Measurements from ENCODE around the gene SMIM36. TPM values are rescaled to one million over a fixed set of nuclear protein-coding genes. Genes with fewer than 3 reads are reported as not detected.

SMIM36 gene
- total and polyA plus RNA-seq, 2 of the 8 experiments (the other 6 are each of a cell fraction or from before 2014, with no cell fraction given), result not detected

- CTCF ChIA-PET (ENCODE audit: partially characterized antibody), result interaction anchor here (0.8 to 3.0 kb wide), 3 partner anchors 12 to 109 kb away, joined by 3 to 11 read pairs (median 9); partner anchors contain the start of gene SMIM36
- Histone ChIP-seq H2BK15ac (ENCODE audit: low read length) (no peak overlapping the region), H3K27ac (ENCODE audit: low read depth, low read length) (no peak overlapping the region)
- TF ChIP-seq POU5F1 (IDR thresholded peaks at IDR 0.05; ENCODE audit: low read depth, low read length), result no peak
- TF ChIP-seq CBX5 (IDR thresholded peaks at IDR 0.05; ENCODE audit: low read depth, low read length), result no peak
- TF ChIP-seq, protein P1, sequence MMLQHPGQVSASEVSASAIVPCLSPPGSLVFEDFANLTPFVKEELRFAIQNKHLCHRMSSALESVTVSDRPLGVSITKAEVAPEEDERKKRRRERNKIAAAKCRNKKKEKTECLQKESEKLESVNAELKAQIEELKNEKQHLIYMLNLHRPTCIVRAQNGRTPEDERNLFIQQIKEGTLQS (IDR thresholded peaks at IDR 0.05; ENCODE audit: insufficient read depth, low read depth, low read length), result no peak
- TF ChIP-seq RFX5 (IDR thresholded peaks at IDR 0.05; ENCODE audit: borderline replicate concordance, low read depth, low read length), result no peak
- no peak for TF ChIP-seq RXRA (IDR thresholded peaks at IDR 0.05; ENCODE audit: insufficient read depth, low read depth, low read length)
- TF ChIP-seq RAD21 (IDR thresholded peaks at IDR 0.05 in 1 of 2, conservative IDR thresholded peaks at IDR 0.05 in 1 of 2; ENCODE audit: low read depth in 2 of 2, low read length in 2 of 2), result no peak
- no peak for TF ChIP-seq HDAC2 (IDR thresholded peaks at IDR 0.05; ENCODE audit: borderline replicate concordance in 1 of 2, low read depth in 2 of 2, low read length in 2 of 2)
- no peak for TF ChIP-seq RNF2 (IDR thresholded peaks at IDR 0.05; ENCODE audit: borderline replicate concordance, low read depth, low read length, missing control alignments, poor library complexity, severe bottlenecking)
- no peak for TF ChIP-seq FOSL1 (IDR thresholded peaks at IDR 0.05; ENCODE audit: insufficient read depth, low read depth, low read length)
- no peak for TF ChIP-seq CEBPB (IDR thresholded peaks at IDR 0.05; ENCODE audit: low read depth, low read length)
- TF ChIP-seq TEAD4 (IDR thresholded peaks at IDR 0.05; ENCODE audit: low read depth, low read length), result no peak
- TF ChIP-seq GABPA (IDR thresholded peaks at IDR 0.05; ENCODE audit: borderline replicate concordance, insufficient read depth, low read length), result no peak
These were observed 105.7 kb downstream of the SMIM36 start for GRCh38 chr17:55405600-55405999.

More at GRCh38 chr17:55405600-55405999, 105.7 kb downstream of the SMIM36 start:
- no peaks in the 10 kb centered on the region for H4K20me1 ChIP-seq (replicated peaks in 1 of 2; ENCODE audit: control insufficient read depth in 1 of 2, insufficient read depth in 2 of 2, low read length in 2 of 2)
- no peaks in the 10 kb centered on the region for H3K9me3 ChIP-seq (ENCODE audit: insufficient read depth in 2 of 2, low read depth in 1 of 2, low read length in 1 of 2)
- H2BK5ac ChIP-seq (ENCODE audit: low read depth, low read length), result no peak overlapping the region
- WGBS, 2 experiments (ENCODE audit: extremely low coverage in 1 of 2, insufficient coverage in 1 of 2, insufficient read length in 1 of 2, insufficient replicate concordance in 2 of 2, low coverage in 1 of 2, low lambda C conversion rate in 2 of 2, missing lambda C conversion rate in 1 of 2), result 92% methylated on average over 1 of the region's 1 CpG; no CpG with 5 or more reads in 1 of the 2 experiments
- FAIRE-seq, result no peak
- no peak overlapping the region for H2BK20ac ChIP-seq (ENCODE audit: low read length)
- H3K18ac ChIP-seq (ENCODE audit: extremely low read depth, low read length), result no peak overlapping the region
- H3K79me2 ChIP-seq (ENCODE audit: control insufficient read depth in 1 of 2, insufficient read depth in 2 of 2, low read length in 2 of 2), result no peaks in the 10 kb centered on the region
- no peak overlapping the region for H4K91ac ChIP-seq (replicated peaks; ENCODE audit: insufficient read length, low read length)
- H2BK12ac ChIP-seq (ENCODE audit: low read depth, low read length), result no peak overlapping the region
- H3K9ac ChIP-seq (replicated peaks in 1 of 4; ENCODE audit: extremely low read depth in 1 of 4, low read depth in 3 of 4, low read length in 3 of 4), result no peak overlapping the region
- POLR2A ChIA-PET (ENCODE audit: partially characterized antibody), result interaction anchor here (1.0 to 1.1 kb wide), 2 partner anchors 14 to 15 kb away, joined by 3 to 4 read pairs; partner anchors contain the start of gene MMD
- H3K4me2 ChIP-seq (ENCODE audit: insufficient read depth in 1 of 2, low read depth in 2 of 2, low read length in 2 of 2), result no peak overlapping the region
- no peak overlapping the region for H3K4ac ChIP-seq (replicated peaks; ENCODE audit: insufficient read length, low read depth, low read length)
- no peaks in the 10 kb centered on the region for H3K79me1 ChIP-seq (ENCODE audit: low read depth, low read length)
- no peak overlapping the region for H3K14ac ChIP-seq (ENCODE audit: insufficient read length)
- H3K23ac ChIP-seq (ENCODE audit: insufficient read length), result no peak overlapping the region
- no peak for DNase-seq (ENCODE audit: low read depth in 1 of 2, low spot score in 2 of 2)
- H3K23me2 ChIP-seq (ENCODE audit: low read depth, low read length), result no peaks in the 10 kb centered on the region
- H3K4me1 ChIP-seq (replicated peaks in 1 of 4; ENCODE audit: control insufficient read depth in 3 of 4, insufficient read depth in 4 of 4, low read length in 3 of 4), result no peaks in the 10 kb centered on the region
- no peak overlapping the region for H4K8ac ChIP-seq (ENCODE audit: extremely low read depth, insufficient read depth, low read length)
- H2AFZ ChIP-seq (ENCODE audit: low read length), result no peak overlapping the region
- H3K27me3 ChIP-seq (replicated peaks in 1 of 4; ENCODE audit: control insufficient read depth in 3 of 4, extremely low read depth in 1 of 4, insufficient read depth in 3 of 4, low read length in 3 of 4), result no peaks in the 10 kb centered on the region
- H3K36me3 ChIP-seq (ENCODE audit: control insufficient read depth in 2 of 4, insufficient read depth in 4 of 4, low read length in 3 of 4), result peaks cover 21 to 70% (median 46%) of the 10 kb centered on the region in 4 experiments
- no peak overlapping the region for H4K5ac ChIP-seq (ENCODE audit: insufficient read length, low read depth, low read length)
- no peak overlapping the region for H2BK120ac ChIP-seq (replicated peaks; ENCODE audit: low read depth, low read length)
- no peak overlapping the region for H3K4me3 ChIP-seq (ENCODE audit: extremely low read depth in 1 of 4, insufficient read depth in 2 of 4, low read depth in 3 of 4, low read length in 4 of 4)
- no peak overlapping the region for H3K56ac ChIP-seq (replicated peaks; ENCODE audit: insufficient read length, low read depth, low read length)
- no peak overlapping the region for H2AK5ac ChIP-seq (ENCODE audit: low read depth, low read length)

Data from H1 (cell line).